ENCODE data around the gene CPNE8. TPM values are rescaled to one million over a fixed set of nuclear protein-coding genes. Genes with fewer than 3 reads are reported as not detected.

Gene CPNE8
- total RNA-seq, 2 experiments from 2014 or later = not detected

GRCh38 chr12:38889297-38889815 is 16.0 kb downstream of the CPNE8 start:
- ChIA-PET CTCF (ENCODE audit: unreplicated experiment) (no interaction called here), POLR2A (no interaction called here)
- intact Hi-C loops (cut with micrococcal nuclease; ENCODE audit: unreplicated experiment) = no loop called here
- Histone ChIP-seq H3K4me3 (ENCODE audit: low read depth, low read length, poor library complexity, severe bottlenecking) (no peak overlapping the region), H3K36me3 (ENCODE audit: insufficient read depth, low read length) (no peaks in the 10 kb centered on the region), H4K20me1 (ENCODE audit: insufficient read depth, low read length) (no peaks in the 10 kb centered on the region), H2AFZ (ENCODE audit: low read length) (no peak overlapping the region), H3K4me1 (ENCODE audit: insufficient read depth, low read length, poor library complexity, severe bottlenecking) (no peaks in the 10 kb centered on the region), H3K4me2 (ENCODE audit: low read length) (no peak overlapping the region), H3K9me2 (ENCODE audit: insufficient read depth, low read length) (no peaks in the 10 kb centered on the region), H3K79me2 (ENCODE audit: insufficient read depth, low read depth, low read length) (no peaks in the 10 kb centered on the region), H3K27ac (ENCODE audit: low read depth, low read length, poor library complexity, severe bottlenecking) (no peak overlapping the region), H3K9me3 (ENCODE audit: low read length) (no peaks in the 10 kb centered on the region)
- DNase-seq (ENCODE audit: low spot score) = no peak
- TF ChIP-seq EZH2phosphoT487 (IDR thresholded peaks at IDR 0.05; ENCODE audit: borderline replicate concordance, low read depth, low read length) = no peak
- TF ChIP-seq, protein P1, sequence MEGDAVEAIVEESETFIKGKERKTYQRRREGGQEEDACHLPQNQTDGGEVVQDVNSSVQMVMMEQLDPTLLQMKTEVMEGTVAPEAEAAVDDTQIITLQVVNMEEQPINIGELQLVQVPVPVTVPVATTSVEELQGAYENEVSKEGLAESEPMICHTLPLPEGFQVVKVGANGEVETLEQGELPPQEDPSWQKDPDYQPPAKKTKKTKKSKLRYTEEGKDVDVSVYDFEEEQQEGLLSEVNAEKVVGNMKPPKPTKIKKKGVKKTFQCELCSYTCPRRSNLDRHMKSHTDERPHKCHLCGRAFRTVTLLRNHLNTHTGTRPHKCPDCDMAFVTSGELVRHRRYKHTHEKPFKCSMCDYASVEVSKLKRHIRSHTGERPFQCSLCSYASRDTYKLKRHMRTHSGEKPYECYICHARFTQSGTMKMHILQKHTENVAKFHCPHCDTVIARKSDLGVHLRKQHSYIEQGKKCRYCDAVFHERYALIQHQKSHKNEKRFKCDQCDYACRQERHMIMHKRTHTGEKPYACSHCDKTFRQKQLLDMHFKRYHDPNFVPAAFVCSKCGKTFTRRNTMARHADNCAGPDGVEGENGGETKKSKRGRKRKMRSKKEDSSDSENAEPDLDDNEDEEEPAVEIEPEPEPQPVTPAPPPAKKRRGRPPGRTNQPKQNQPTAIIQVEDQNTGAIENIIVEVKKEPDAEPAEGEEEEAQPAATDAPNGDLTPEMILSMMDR (conservative IDR thresholded peaks at IDR 0.05; ENCODE audit: low read length) = no peak
- no TSS peak for BruUV-seq (replicated peaks)

- POLR2A ChIA-PET = no interaction called here
- H3K27ac ChIP-seq (ENCODE audit: low read depth, low read length, poor library complexity, severe bottlenecking) = no peak overlapping the region
- H3K9me3 ChIP-seq (ENCODE audit: low read length) = no peaks in the 10 kb centered on the region
- H2AFZ ChIP-seq (ENCODE audit: low read length) = no peak overlapping the region
- DNase-seq (ENCODE audit: low spot score) = no peak
- no peaks in the 10 kb centered on the region for H4K20me1 ChIP-seq (ENCODE audit: insufficient read depth, low read length)
- H3K36me3 ChIP-seq (ENCODE audit: insufficient read depth, low read length) = no peaks in the 10 kb centered on the region
- H3K9me2 ChIP-seq (ENCODE audit: insufficient read depth, low read length) = no peaks in the 10 kb centered on the region
- no peak overlapping the region for H3K4me3 ChIP-seq (ENCODE audit: low read depth, low read length, poor library complexity, severe bottlenecking)
- BruUV-seq (replicated peaks) = no TSS peak
- intact Hi-C loops (cut with micrococcal nuclease; ENCODE audit: unreplicated experiment) = no loop called here
- CTCF ChIA-PET (ENCODE audit: unreplicated experiment) = no interaction called here
- no peak overlapping the region for H3K4me2 ChIP-seq (ENCODE audit: low read length)
- H3K79me2 ChIP-seq (ENCODE audit: insufficient read depth, low read depth, low read length) = no peaks in the 10 kb centered on the region
- no peaks in the 10 kb centered on the region for H3K4me1 ChIP-seq (ENCODE audit: insufficient read depth, low read length, poor library complexity, severe bottlenecking)
- TF ChIP-seq, protein P1 (conservative IDR thresholded peaks at IDR 0.05; ENCODE audit: low read length) = no peak
- no peak for TF ChIP-seq EZH2phosphoT487 (IDR thresholded peaks at IDR 0.05; ENCODE audit: borderline replicate concordance, low read depth, low read length)
These were observed 17.6 kb downstream of the CPNE8 start for GRCh38 chr12:38887770-38888169.

DNA sequence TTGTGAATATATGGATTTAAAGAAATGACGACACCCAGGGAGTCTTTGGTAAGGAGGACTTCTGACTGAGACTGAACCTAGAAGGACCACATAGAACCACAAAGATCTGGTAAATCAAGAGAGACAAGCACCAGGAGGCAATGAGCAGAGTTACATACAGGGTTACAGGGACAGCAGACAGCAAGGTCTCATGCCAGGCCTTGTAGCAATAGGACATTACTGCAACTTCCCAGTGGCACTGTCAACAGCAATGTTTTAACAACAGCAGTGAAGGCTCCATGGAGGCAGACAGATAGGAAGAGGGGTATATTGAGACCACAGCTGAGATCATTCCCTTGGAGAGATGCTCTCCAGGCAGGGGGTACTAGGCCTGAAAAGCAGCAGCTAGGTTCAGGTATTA is 18.5 kb downstream of the CPNE8 start:
- Histone ChIP-seq H3K4me1 (ENCODE audit: insufficient read depth, low read length, poor library complexity, severe bottlenecking) (no peaks in the 10 kb centered on the region), H3K36me3 (ENCODE audit: insufficient read depth, low read length) (no peaks in the 10 kb centered on the region), H3K4me2 (ENCODE audit: low read length) (no peak overlapping the region), H3K9me3 (ENCODE audit: low read length) (no peaks in the 10 kb centered on the region), H3K9me2 (ENCODE audit: insufficient read depth, low read length) (no peaks in the 10 kb centered on the region), H4K20me1 (ENCODE audit: insufficient read depth, low read length) (no peaks in the 10 kb centered on the region), H2AFZ (ENCODE audit: low read length) (no peak overlapping the region), H3K79me2 (ENCODE audit: insufficient read depth, low read depth, low read length) (no peaks in the 10 kb centered on the region), H3K27ac (ENCODE audit: low read depth, low read length, poor library complexity, severe bottlenecking) (no peak overlapping the region), H3K4me3 (ENCODE audit: low read depth, low read length, poor library complexity, severe bottlenecking) (no peak overlapping the region)
- CTCF ChIA-PET (ENCODE audit: unreplicated experiment) = no interaction called here
- no TSS peak for BruUV-seq (replicated peaks)
- no peak for DNase-seq (ENCODE audit: low spot score)
- POLR2A ChIA-PET = no interaction called here
- TF ChIP-seq, protein P1 (conservative IDR thresholded peaks at IDR 0.05; ENCODE audit: low read length) = no peak
- TF ChIP-seq EZH2phosphoT487 (IDR thresholded peaks at IDR 0.05; ENCODE audit: borderline replicate concordance, low read depth, low read length) = no peak
- intact Hi-C loops (cut with micrococcal nuclease; ENCODE audit: unreplicated experiment) = no loop called here

All from OCI-LY7 (cell line).